HepG2 (cell line): ENCODE results near the gene DIS3L2. TPM values are rescaled to one million over a fixed set of nuclear protein-coding genes. Genes with fewer than 3 reads are reported as not detected.

Source experiments
- ATAC-seq: fragments of 200-7000 bp; cut with Tn5 transposase; 3 replicates; pipeline ENCODE4 v1.9.1; 2020; ENCODE audit warnings: mild to moderate bottlenecking, moderate library complexity
- BruUV-seq: library from RNA; stranded (reverse); fragments of 400-500 nt; replicated peaks from 2 replicates; lab custom pipeline; 2021; lab: Mats Ljungman, UMichigan
- CTCF ChIA-PET: fragments of 300-600 bp; formaldehyde crosslinking; extraction: SDS; loops from one replicate; lab custom pipeline; 2021; ENCODE audit warnings: low total read pairs, inconsistent platforms, low intra/inter-chr PET ratio; lab: Yijun Ruan, JAX
- POLR2A ChIA-PET: fragments of 350-600 bp; sonication (Branson Sonifier 250); formaldehyde crosslinking; loops from one replicate; lab custom pipeline; 2020; ENCODE audit warnings: antibody characterized with exemption, inconsistent platforms; lab: Yijun Ruan, JAX
- DNase-seq: peaks from one replicate; pipeline ENCODE4 v3.0.0-alpha.2; 2015; ENCODE audit warnings: low spot score
- FAIRE-seq: peaks from 3 replicates; lab custom pipeline; 2011; peaks lifted over from hg19 to GRCh38; lab: Jason Lieb, UNC
- H2AFZ ChIP-seq: one replicate; pipeline ENCODE4 v1.6.1; 2011; ENCODE audit warnings: low read length, inconsistent platforms
- H3K27ac ChIP-seq: fragments of 300-600 bp; 3 replicates; pipeline ENCODE4 v1.8.0; 2011; ENCODE audit warnings: mixed run types, mild to moderate bottlenecking, mixed read lengths, low read length, inconsistent platforms; ENCODE audit not compliant: insufficient read depth; ENCODE audit errors: extremely low read length
- H3K27me3 ChIP-seq, 2 experiments: fragments of 200-600 bp in 1 of 2; 2 replicates in 1 of 2; 3 replicates in 1 of 2; pipeline versions ENCODE4 v1.6.0 to v1.8.0; 2011; ENCODE audit warnings: low read length in 2 of 2, mild to moderate bottlenecking in 2 of 2, moderate library complexity in 2 of 2, inconsistent platforms in 1 of 2; ENCODE audit not compliant: insufficient read depth in 2 of 2, control insufficient read depth in 1 of 2
- H3K36me3 ChIP-seq, 2 experiments: fragments of 200-600 bp in 1 of 2; replicated peaks in 1 of 2; 2 replicates in 1 of 2; 3 replicates in 1 of 2; pipeline versions ENCODE4 v1.5.1 to v1.8.0; 2011; ENCODE audit warnings: low read length in 2 of 2, inconsistent platforms in 1 of 2; ENCODE audit not compliant: insufficient read depth in 2 of 2, control insufficient read depth in 1 of 2
- H3K4me1 ChIP-seq: 2 replicates; pipeline ENCODE4 v1.5.1; 2012; ENCODE audit warnings: low read length, inconsistent platforms; ENCODE audit not compliant: insufficient read depth
- H3K4me2 ChIP-seq: 2 replicates; pipeline ENCODE4 v1.6.0; 2011; ENCODE audit warnings: low read depth, low read length, inconsistent platforms
- H3K4me3 ChIP-seq, 3 experiments: fragments of 200-600 bp in 1 of 3; sonication (generic), shearing (Covaris generic) in 1 of 3; replicated peaks in 1 of 3; 2 replicates each; pipeline ENCODE4 v1.5.1; 2011 to 2016; ENCODE audit warnings: low read length in 3 of 3, inconsistent platforms in 2 of 3, low read depth in 2 of 3, mild to moderate bottlenecking in 2 of 3, control low read depth in 1 of 3, mixed read lengths in 1 of 3; ENCODE audit not compliant: insufficient read depth in 1 of 3
- H3K79me2 ChIP-seq: one replicate; pipeline ENCODE4 v1.6.1; 2011; ENCODE audit warnings: low read length, inconsistent platforms; ENCODE audit not compliant: insufficient read depth
- H3K9ac ChIP-seq: 2 replicates; pipeline ENCODE4 v1.6.0; 2011; ENCODE audit warnings: mild to moderate bottlenecking, low read depth, low read length, inconsistent platforms; ENCODE audit not compliant: insufficient read depth
- H3K9me3 ChIP-seq: 2 replicates; pipeline ENCODE4 v1.5.1; 2012; ENCODE audit warnings: mild to moderate bottlenecking, low read length
- H4K20me1 ChIP-seq: 2 replicates; pipeline ENCODE4 v1.6.0; 2011; ENCODE audit warnings: inconsistent platforms, mild to moderate bottlenecking, low read length, moderate library complexity; ENCODE audit not compliant: insufficient read depth
- EEA1 ChIP-seq: sonication (generic); formaldehyde crosslinking; IDR thresholded peaks from 2 replicates; pipeline ENCODE4 v1.5.1; 2020; ENCODE audit warnings: mild to moderate bottlenecking, missing genetic modification reagents, borderline replicate concordance
- IKZF4 ChIP-seq: sonication (generic); formaldehyde crosslinking; IDR thresholded peaks from 2 replicates; pipeline ENCODE4 v1.5.1; 2020; ENCODE audit warnings: borderline replicate concordance, mild to moderate bottlenecking, low read depth, missing genetic modification reagents; ENCODE audit errors: not compliant biosample characterization
- IKZF5 ChIP-seq: IDR thresholded peaks from 2 replicates; pipeline ENCODE4 v1.6.1; 2018; ENCODE audit warnings: missing genetic modification reagents, mild to moderate bottlenecking, missing compliant biosample characterization
- IRF1 ChIP-seq: sonication (generic); formaldehyde crosslinking; IDR thresholded peaks from 2 replicates; pipeline ENCODE4 v1.4.0; 2020; ENCODE audit warnings: low read depth, mild to moderate bottlenecking, missing genetic modification reagents
- MAFF ChIP-seq: IDR thresholded peaks from 2 replicates; pipeline ENCODE4 v1.6.1; 2011; ENCODE audit warnings: low read depth, low read length, improper control_type of control experiment
- MTF1 ChIP-seq: sonication (generic); formaldehyde crosslinking; IDR thresholded peaks from 2 replicates; pipeline ENCODE4 v1.5.0; 2020; ENCODE audit warnings: missing genetic modification reagents
- RELA ChIP-seq: sonication (generic); formaldehyde crosslinking; IDR thresholded peaks from 2 replicates; pipeline ENCODE4 v1.4.0; 2020; ENCODE audit warnings: missing genetic modification reagents
- SIN3B ChIP-seq: fragments of 150-350 bp; IDR thresholded peaks from 2 replicates; pipeline ENCODE4 v1.6.1; 2014; ENCODE audit warnings: low read length
- SRF ChIP-seq: IDR thresholded peaks from 2 replicates; pipeline ENCODE4 v1.6.1; 2011; ENCODE audit warnings: mild to moderate bottlenecking, low read depth, low read length, moderate library complexity
- TARDBP ChIP-seq: sonication (generic); formaldehyde crosslinking; IDR thresholded peaks from 2 replicates; pipeline ENCODE4 v1.8.0; 2022; ENCODE audit warnings: mild to moderate bottlenecking, missing genetic modification reagents
- ZFX ChIP-seq: sonication (generic); formaldehyde crosslinking; IDR thresholded peaks from 2 replicates; pipeline ENCODE4 v1.4.0; 2020; ENCODE audit warnings: mild to moderate bottlenecking, low read depth, missing genetic modification reagents, moderate library complexity
- ZNF598 ChIP-seq: sonication (generic); formaldehyde crosslinking; IDR thresholded peaks from 2 replicates; pipeline ENCODE4 v1.5.1; 2020; ENCODE audit warnings: mild to moderate bottlenecking, missing genetic modification reagents, borderline replicate concordance
- ZSCAN25 ChIP-seq: sonication (generic); formaldehyde crosslinking; IDR thresholded peaks from 2 replicates; pipeline ENCODE4 v1.8.0; 2022; ENCODE audit warnings: mild to moderate bottlenecking, missing genetic modification reagents
- WGBS: methylation state at CpG from one replicate; pipeline ENCODE4 v1.1.6; 2017; ENCODE audit warnings: low lambda C conversion rate; 5-methylcytosine and 5-hydroxymethylcytosine counted together
- in situ Hi-C: cut with HindIII; loops from 2 replicates; pipeline ENCODE4 v1.10.0; 2017; ENCODE audit warnings: low pct_unique_long_range_greater_than_20kb; ENCODE audit not compliant: extremely low pct_ligation_motif_present
- intact Hi-C: fragments of 100-400 bp; cut with micrococcal nuclease; formaldehyde crosslinking; loops from one replicate; pipeline ENCODE4 v1.10.0; 2022; ENCODE audit not compliant: unreplicated experiment
- polyA plus RNA-seq, 8 experiments: library from polyadenylated mRNA; depleted of rRNA in 3 of 8; stranded (reverse) in 7 of 8; unstranded in 1 of 8; fragments of >200 nt; fragmentation: Illumina TruSeq in 4 of 8; extraction: Trizol in 4 of 8; gene quantifications; 2 replicates each; pipeline versions ENCODE4 v1.2.1 to v1.2.3, GENCODE V29; 2011 to 2016; ENCODE audit warnings: low read depth in 4 of 8, missing spikeins in 1 of 8, mixed read lengths in 1 of 8; ENCODE audit not compliant: insufficient read depth in 1 of 8
- total RNA-seq, 5 experiments: library from RNA; depleted of rRNA; stranded (reverse); fragments of >200 nt; fragmentation: Illumina TruSeq; extraction: Trizol; gene quantifications; 2 replicates each; pipeline ENCODE4 v1.2.3, GENCODE V29; 2016; ENCODE audit warnings: low read depth in 1 of 5

DIS3L2 gene
- total and polyA plus RNA-seq, 2 of the 13 experiments (the other 11 are each of a cell fraction or from before 2014, with no cell fraction given) = 7.0 to 23.9 TPM

- ChIA-PET POLR2A (no interaction called here), CTCF (no interaction called here)
- WGBS = 86% methylated on average over 1 of the region's 1 CpG
- Histone ChIP-seq H3K27me3 (no peaks in the 10 kb centered on the region), H2AFZ (no peak overlapping the region), H3K4me3 (no peak overlapping the region), H3K9ac (no peak overlapping the region), H3K9me3 (no peaks in the 10 kb centered on the region), H3K36me3 (peaks cover 0 to 14% of the 10 kb centered on the region in 2 experiments; a peak in 2 of 5 replicates), H3K27ac (no peak overlapping the region), H3K4me2 (no peak overlapping the region), H3K4me1 (no peaks in the 10 kb centered on the region), H4K20me1 (no peaks in the 10 kb centered on the region), H3K79me2 (no peaks in the 10 kb centered on the region)
- intact Hi-C loops = no loop called here
- no peak for ATAC-seq
- BruUV-seq = no TSS peak
- TF ChIP-seq RELA (CRISPR knock-in tag) (no peak), MTF1 (CRISPR knock-in tag) (no peak), IKZF4 (CRISPR knock-in tag) (no peak), IKZF5 (CRISPR knock-in tag) (no peak), IRF1 (CRISPR knock-in tag) (no peak), TARDBP (CRISPR knock-in tag) (no peak), ZFX (CRISPR knock-in tag) (no peak), MAFF (no peak), ZNF598 (CRISPR knock-in tag) (no peak), ZSCAN25 (CRISPR knock-in tag) (no peak), EEA1 (no peak), SRF (no peak), SIN3B (no peak)
- no peak for DNase-seq
- FAIRE-seq = no peak
- in situ Hi-C loops = no loop called here
These were observed 135.7 kb downstream of the DIS3L2 start for GRCh38 chr2:232097260-232097659.
